Esophagus muscularis mucosa (tissue), 4 donors: ENCODE data around the gene GNPAT. TPM values are rescaled to one million over a fixed set of nuclear protein-coding genes. Genes with fewer than 3 reads are reported as not detected.
"Not testable (repeated sequence)": the region's sequence is repeated elsewhere in the genome, so short reads cannot be mapped to it uniquely, and the experiment has no call there.

ENCODE experiments used
- DNase-seq: peaks from one replicate; pipeline ENCODE4 v3.0.0-alpha.2; 2017; ENCODE audit errors: extremely low spot score
- H3K27ac ChIP-seq, 4 donors: fragments of 200-600 bp; sonication (generic); replicated peaks in 1 of 4; 1 replicate in 3 of 4; 2 replicates in 1 of 4; pipeline ENCODE4 v1.5.1; 2016 to 2019; ENCODE audit warnings: mild to moderate bottlenecking in 1 of 4
- H3K27me3 ChIP-seq, 4 donors: fragments of 200-600 bp; sonication (generic); one replicate each; pipeline versions ENCODE4 v1.5.1 to v1.6.0; 2016 to 2019
- H3K36me3 ChIP-seq, 4 donors: fragments of 200-600 bp; sonication (generic); one replicate each; pipeline ENCODE4 v1.5.1; 2016 to 2019
- H3K4me1 ChIP-seq, 4 donors: fragments of 200-600 bp; sonication (generic); one replicate each; pipeline ENCODE4 v1.5.1; 2016 to 2019
- H3K4me3 ChIP-seq, 4 donors: fragments of 200-600 bp; sonication (generic); 1 replicate in 2 of 4; 2 replicates in 2 of 4; pipeline ENCODE4 v1.5.1; 2016 to 2019; ENCODE audit warnings: mild to moderate bottlenecking in 4 of 4, moderate library complexity in 1 of 4
- H3K9me3 ChIP-seq, 4 donors: fragments of 200-600 bp; sonication (generic); 1 replicate in 3 of 4; 2 replicates in 1 of 4; pipeline ENCODE4 v1.5.1; 2016 to 2019
- CTCF ChIP-seq, 3 experiments: fragments of 200-600 bp in 2 of 3; fragments of 450-650 bp in 1 of 3; sonication (generic) in 2 of 3; IDR thresholded peaks; one replicate each; pipeline ENCODE4 v1.5.1; 2017 to 2019; ENCODE audit warnings: antibody characterized with exemption in 3 of 3, mild to moderate bottlenecking in 2 of 3, moderate library complexity in 1 of 3
- EP300 ChIP-seq: sonication (generic); formaldehyde crosslinking; IDR thresholded peaks from one replicate; pipeline ENCODE4 v1.6.1; 2017; ENCODE audit warnings: antibody characterized with exemption
- POLR2A ChIP-seq: fragments of 450-650 bp; IDR thresholded peaks from one replicate; pipeline ENCODE4 v1.6.1; 2017; ENCODE audit warnings: antibody characterized with exemption, moderate library complexity, mild to moderate bottlenecking, low read depth
- POLR2AphosphoS5 ChIP-seq, 2 donors: sonication (generic); formaldehyde crosslinking; IDR thresholded peaks; one replicate each; pipeline ENCODE4 v1.6.1; 2017; ENCODE audit warnings: antibody characterized with exemption in 2 of 2
- WGBS: methylation state at CpG from one replicate; pipeline ENCODE4 v1.1.5; 2018; 5-methylcytosine and 5-hydroxymethylcytosine counted together
- intact Hi-C: fragments of 100-400 bp; cut with DNase I; formaldehyde crosslinking; loops from one replicate; pipeline ENCODE4 v1.15.1; 2023
- total RNA-seq, 4 donors: library from RNA; depleted of rRNA; stranded (reverse); fragments of >200 nt; gene quantifications; one replicate each; pipeline versions ENCODE4 v1.1.0 to v1.2.1, GENCODE V29; 2016

GNPAT gene
- total RNA-seq, 4 donors from 2014 or later, result 40.3 to 52.3 (median 47.2) TPM

- peaks cover 0 to 8% (median 7%) of the 10 kb centered on the region in 4 donors for H3K4me1 ChIP-seq
- H3K36me3 ChIP-seq, result no peaks in the 10 kb centered on the region
- intact Hi-C loops, result loop anchor here (2.0 to 5.0 kb wide), 2 partner anchors 294 to 414 kb away; no protein-coding TSS in a partner anchor
- H3K9me3 ChIP-seq, result no peaks in the 10 kb centered on the region
- no peak for DNase-seq
- WGBS, result 19% methylated on average over 27 of the region's 28 CpGs
- peak overlapping the region; percentile 35 to 54 (median 48) for H3K4me3 ChIP-seq
- TF ChIP-seq EP300 (no peak), CTCF (IDR thresholded peaks at IDR 0.05) (peak; percentile 73 to 95 (median 81)), POLR2A (no peak), POLR2AphosphoS5 (IDR thresholded peaks at IDR 0.05) (peak in 1 of 2 donors; percentile 45)
- peaks cover 0 to 36% (median 0%) of the 10 kb centered on the region in 4 donors for H3K27me3 ChIP-seq
- no peak overlapping the region for H3K27ac ChIP-seq
Observed at GRCh38 chr1:231211005-231211857, 29.8 kb upstream of the GNPAT start.

GRCh38 chr1:231212301-231212700 is 28.7 kb upstream of the GNPAT start:
- 82% methylated on average over 5 of the region's 5 CpGs for WGBS
- intact Hi-C loops, result loop anchor here (5.0 kb wide), 1 partner anchor 295 kb away; no protein-coding TSS in a partner anchor
- H3K4me1 ChIP-seq, H3K36me3 ChIP-seq, H3K9me3 ChIP-seq, H3K4me3 ChIP-seq, DNase-seq, H3K27ac ChIP-seq: not testable (repeated sequence)
- H3K27me3 ChIP-seq, result peaks cover 0 to 45% (median 0%) of the 10 kb centered on the region in 4 donors

GRCh38 chr1:231213831-231214573 is 27.0 kb upstream of the GNPAT start:
- no peaks in the 10 kb centered on the region for H3K9me3 ChIP-seq
- peaks cover 0 to 8% (median 7%) of the 10 kb centered on the region in 4 donors for H3K4me1 ChIP-seq
- TF ChIP-seq CTCF (IDR thresholded peaks at IDR 0.05), result no peak
- no peak for TF ChIP-seq POLR2A
- TF ChIP-seq POLR2AphosphoS5 (IDR thresholded peaks at IDR 0.05), result no peak
- TF ChIP-seq EP300, result no peak
- 94% methylated on average over 16 of the region's 22 CpGs for WGBS
- intact Hi-C loops, result loop anchor here (5.0 kb wide), 1 partner anchor 297 kb away; no protein-coding TSS in a partner anchor
- no peak for DNase-seq
- peaks cover 0 to 45% (median 0%) of the 10 kb centered on the region in 4 donors for H3K27me3 ChIP-seq
- no peaks in the 10 kb centered on the region for H3K36me3 ChIP-seq
- no peak overlapping the region for H3K27ac ChIP-seq
- H3K4me3 ChIP-seq, result no peak overlapping the region

- H3K4me1 ChIP-seq, result peaks cover 0 to 8% (median 7%) of the 10 kb centered on the region in 4 donors
- 81% methylated on average over 17 of the region's 17 CpGs for WGBS
- intact Hi-C loops, result loop anchor here (5.0 kb wide), 1 partner anchor 298 kb away; no protein-coding TSS in a partner anchor
- no peak overlapping the region for H3K27ac ChIP-seq
- TF ChIP-seq POLR2A (no peak), POLR2AphosphoS5 (IDR thresholded peaks at IDR 0.05) (no peak), EP300 (no peak), CTCF (IDR thresholded peaks at IDR 0.05) (no peak)
- H3K36me3 ChIP-seq, result no peaks in the 10 kb centered on the region
- H3K9me3 ChIP-seq, result no peaks in the 10 kb centered on the region
- peaks cover 0 to 45% (median 0%) of the 10 kb centered on the region in 4 donors for H3K27me3 ChIP-seq
- no peak overlapping the region for H3K4me3 ChIP-seq
- no peak for DNase-seq
Observed at GRCh38 chr1:231214918-231215680, 25.9 kb upstream of the GNPAT start.
